HK-2 (cell line): ENCODE data around the gene MYL4.
"Not testable (repeated sequence)": the region's sequence is repeated elsewhere in the genome, so short reads cannot be mapped to it uniquely, and the experiment has no call there.

Experiments used
- DNase-seq: peaks from one replicate; pipeline ENCODE4 v3.0.0-alpha.2; 2018; ENCODE audit not compliant: unreplicated experiment

The MYL4 gene

GRCh38 chr17:47193931-47194511 lies 15.1 kb upstream of the MYL4 start:
- DNase-seq: no peak

GRCh38 chr17:47197821-47198220 lies 11.3 kb upstream of the MYL4 start:
- DNase-seq: no peak

GRCh38 chr17:47199627-47200324 lies 9.4 kb upstream of the MYL4 start:
- no peak for DNase-seq

GRCh38 chr17:47200325-47200664 lies 8.9 kb upstream of the MYL4 start:
- no peak for DNase-seq

- no peak for DNase-seq
Observed at GRCh38 chr17:47201166-47201565, 8.0 kb upstream of the MYL4 start.

GRCh38 chr17:47203984-47204721 lies 5.0 kb upstream of the MYL4 start:
- DNase-seq: peak; percentile 37

- peak; percentile 44 for DNase-seq
Observed at GRCh38 chr17:47204722-47205418, 4.3 kb upstream of the MYL4 start.

GRCh38 chr17:47205419-47205963 lies 3.7 kb upstream of the MYL4 start:
- DNase-seq: peak; percentile 83

- no peak for DNase-seq
Observed at GRCh38 chr17:47207143-47208067, 1.7 kb upstream of the MYL4 start.

- no peak for DNase-seq
Observed at GRCh38 chr17:47209499-47209898, 351 bp downstream of the MYL4 start.

GRCh38 chr17:47210105-47210504 lies 957 bp downstream of the MYL4 start:
- no peak for DNase-seq

- DNase-seq: no peak
Observed at GRCh38 chr17:47210779-47211178, 1.6 kb downstream of the MYL4 start.

- no peak for DNase-seq
Observed at GRCh38 chr17:47212458-47212857, 3.3 kb downstream of the MYL4 start.

GRCh38 chr17:47213540-47213939 lies 4.4 kb downstream of the MYL4 start:
- no peak for DNase-seq

- no peak for DNase-seq
Observed at GRCh38 chr17:47214931-47215330, 5.8 kb downstream of the MYL4 start.

GRCh38 chr17:47216821-47217220 lies 7.7 kb downstream of the MYL4 start:
- DNase-seq: not testable (repeated sequence)

GRCh38 chr17:47217279-47217678 lies 8.1 kb downstream of the MYL4 start:
- DNase-seq: not testable (repeated sequence)

GRCh38 chr17:47218896-47219430 lies 9.8 kb downstream of the MYL4 start:
- DNase-seq: no peak

- no peak for DNase-seq
Observed at GRCh38 chr17:47219621-47220475, 10.7 kb downstream of the MYL4 start.

- DNase-seq: no peak
Observed at GRCh38 chr17:47220531-47220999, 11.4 kb downstream of the MYL4 start.
